Common myeloid progenitor, CD34-positive (primary cell): Measurements from ENCODE around the gene TSFM.

ENCODE experiments used
- CTCF ChIA-PET: fragments of 350-600 bp; sonication (Branson Sonifier 250); formaldehyde crosslinking; loops from one replicate; lab custom pipeline; 2021; ENCODE audit warnings: antibody characterized with exemption; lab: Charles Lee
- POLR2A ChIA-PET: fragments of 350-600 bp; sonication (Branson Sonifier 250); formaldehyde crosslinking; loops from one replicate; lab custom pipeline; 2021; ENCODE audit warnings: antibody characterized with exemption; lab: Charles Lee
- DNase-seq, 3 donors: peaks; one replicate each; pipeline versions ENCODE4 v3.0.0 to v3.0.0-alpha.2; 2013
- H3K27ac ChIP-seq, 2 experiments: 1 replicate in 1 of 2; 2 replicates in 1 of 2; pipeline ENCODE4 v1.7.0; 2013; ENCODE audit warnings: inconsistent platforms in 2 of 2, low read length in 2 of 2, mild to moderate bottlenecking in 2 of 2, low read depth in 1 of 2, moderate library complexity in 1 of 2; ENCODE audit not compliant: severe bottlenecking in 2 of 2, insufficient read depth in 1 of 2, poor library complexity in 1 of 2
- H3K27me3 ChIP-seq, 5 experiments: replicated peaks in 2 of 5; 1 replicate in 3 of 5; 2 replicates in 2 of 5; pipeline versions ENCODE4 v1.6.1 to v1.7.0; 2013; ENCODE audit warnings: low read length in 4 of 5, mild to moderate bottlenecking in 2 of 5, moderate library complexity in 2 of 5, inconsistent platforms in 1 of 5; ENCODE audit not compliant: insufficient read depth in 5 of 5, control insufficient read depth in 4 of 5
- H3K36me3 ChIP-seq, 4 experiments: 1 replicate in 2 of 4; 2 replicates in 2 of 4; pipeline versions ENCODE4 v1.6.1 to v1.7.0; 2013; ENCODE audit warnings: low read length in 3 of 4, control low read depth in 1 of 4, mild to moderate bottlenecking in 1 of 4; ENCODE audit not compliant: control insufficient read depth in 4 of 4, insufficient read depth in 4 of 4
- H3K4me1 ChIP-seq, 4 experiments: 1 replicate in 3 of 4; 2 replicates in 1 of 4; pipeline versions ENCODE4 v1.6.1 to v1.7.1; 2013; ENCODE audit warnings: low read length in 3 of 4, mild to moderate bottlenecking in 3 of 4, control low read depth in 1 of 4, inconsistent platforms in 1 of 4, moderate library complexity in 1 of 4; ENCODE audit not compliant: control insufficient read depth in 4 of 4, insufficient read depth in 4 of 4; ENCODE audit errors: control extremely low read depth in 1 of 4
- H3K4me3 ChIP-seq, 7 experiments: 1 replicate in 4 of 7; 2 replicates in 3 of 7; pipeline versions ENCODE4 v1.5.1 to v1.7.0; 2013; ENCODE audit warnings: mild to moderate bottlenecking in 7 of 7, low read length in 6 of 7, moderate library complexity in 6 of 7, inconsistent platforms in 2 of 7, low read depth in 2 of 7, control low read depth in 1 of 7; ENCODE audit not compliant: insufficient read depth in 4 of 7, control insufficient read depth in 1 of 7; ENCODE audit errors: extremely low read depth in 1 of 7
- H3K9me3 ChIP-seq, 5 experiments: 1 replicate in 4 of 5; 2 replicates in 1 of 5; pipeline versions ENCODE4 v1.6.1 to v1.7.1; 2013; ENCODE audit warnings: low read length in 4 of 5, mild to moderate bottlenecking in 2 of 5, inconsistent platforms in 1 of 5, low read depth in 1 of 5, moderate library complexity in 1 of 5; ENCODE audit not compliant: control insufficient read depth in 4 of 5, insufficient read depth in 2 of 5; ENCODE audit errors: control extremely low read depth in 1 of 5
- WGBS: methylation state at CpG from one replicate; pipeline ENCODE4 v1.1.5; 2013; ENCODE audit not compliant: insufficient coverage; 5-methylcytosine and 5-hydroxymethylcytosine counted together

Gene TSFM

DNA sequence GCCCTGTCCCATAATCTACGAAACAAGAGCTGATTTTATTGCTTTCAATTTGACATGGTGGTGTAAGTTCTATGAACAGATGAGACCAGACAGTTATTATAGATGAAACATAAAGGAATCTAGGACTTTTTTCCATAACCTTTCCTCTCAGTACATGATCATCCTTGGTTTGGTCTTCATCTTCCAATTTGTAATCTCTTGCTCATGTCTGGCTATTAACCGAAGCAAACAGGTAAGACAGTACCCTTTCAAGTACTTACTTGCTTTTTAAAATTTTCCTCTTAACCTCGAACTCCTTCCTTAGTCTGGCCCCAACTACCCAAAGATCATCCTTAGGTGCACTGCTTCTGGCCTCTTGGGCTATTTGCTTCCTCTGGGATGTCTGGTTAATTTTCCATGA lies 36.6 kb upstream of the TSFM start:
- H3K27ac ChIP-seq = peak overlapping the region in 1 of 2 experiments; percentile 98
- H3K27me3 ChIP-seq = no peaks in the 10 kb centered on the region
- peak overlapping the region in 3 of 7 experiments; percentile 79 to 99 (median 89) for H3K4me3 ChIP-seq
- ChIA-PET CTCF (interaction anchor here (0.7 to 2.1 kb wide), 2 partner anchors 10 kb away, joined by 3 to 9 read pairs; no protein-coding TSS in a partner anchor), POLR2A (no interaction called here)
- no peak for DNase-seq
- 87% methylated on average over 3 of the region's 3 CpGs for WGBS
- H3K36me3 ChIP-seq = peaks cover 2 to 44% (median 33%) of the 10 kb centered on the region in 4 experiments
- H3K4me1 ChIP-seq = peaks cover 14 to 45% (median 37%) of the 10 kb centered on the region in 4 experiments
- no peaks in the 10 kb centered on the region for H3K9me3 ChIP-seq

DNA sequence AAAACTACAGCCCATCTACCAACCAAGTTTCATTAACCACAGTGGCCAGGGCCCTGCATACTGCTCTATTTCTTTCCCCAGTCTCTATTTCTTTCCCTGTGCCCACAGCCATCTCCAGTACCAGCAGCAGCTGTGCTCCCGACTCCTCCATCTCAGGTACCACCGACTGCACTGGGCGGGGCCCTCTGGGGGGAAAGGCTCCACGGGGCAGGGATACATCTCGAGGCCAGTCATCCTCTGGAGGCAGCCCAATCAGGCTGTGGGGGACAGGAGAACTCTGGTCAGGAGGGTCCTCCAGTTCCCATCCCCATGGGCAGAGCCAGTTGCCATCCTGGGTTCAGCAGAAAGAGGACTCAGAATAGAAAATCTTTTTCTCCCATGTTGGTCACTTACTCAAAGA lies 33.5 kb upstream of the TSFM start:
- POLR2A ChIA-PET = no interaction called here
- Histone ChIP-seq H3K9me3 (no peaks in the 10 kb centered on the region), H3K4me1 (peaks cover 12 to 46% (median 39%) of the 10 kb centered on the region in 4 experiments), H3K27me3 (no peaks in the 10 kb centered on the region), H3K27ac (no peak overlapping the region), H3K36me3 (peaks cover 2 to 48% (median 33%) of the 10 kb centered on the region in 4 experiments), H3K4me3 (no peak overlapping the region)
- WGBS = 94% methylated on average over 5 of the region's 5 CpGs
- no peak for DNase-seq
- CTCF ChIA-PET = interaction anchor here (1.1 kb wide), 1 partner anchor 34 kb away, joined by 3 read pairs; the partner anchor contains the start of gene TSFM

DNA sequence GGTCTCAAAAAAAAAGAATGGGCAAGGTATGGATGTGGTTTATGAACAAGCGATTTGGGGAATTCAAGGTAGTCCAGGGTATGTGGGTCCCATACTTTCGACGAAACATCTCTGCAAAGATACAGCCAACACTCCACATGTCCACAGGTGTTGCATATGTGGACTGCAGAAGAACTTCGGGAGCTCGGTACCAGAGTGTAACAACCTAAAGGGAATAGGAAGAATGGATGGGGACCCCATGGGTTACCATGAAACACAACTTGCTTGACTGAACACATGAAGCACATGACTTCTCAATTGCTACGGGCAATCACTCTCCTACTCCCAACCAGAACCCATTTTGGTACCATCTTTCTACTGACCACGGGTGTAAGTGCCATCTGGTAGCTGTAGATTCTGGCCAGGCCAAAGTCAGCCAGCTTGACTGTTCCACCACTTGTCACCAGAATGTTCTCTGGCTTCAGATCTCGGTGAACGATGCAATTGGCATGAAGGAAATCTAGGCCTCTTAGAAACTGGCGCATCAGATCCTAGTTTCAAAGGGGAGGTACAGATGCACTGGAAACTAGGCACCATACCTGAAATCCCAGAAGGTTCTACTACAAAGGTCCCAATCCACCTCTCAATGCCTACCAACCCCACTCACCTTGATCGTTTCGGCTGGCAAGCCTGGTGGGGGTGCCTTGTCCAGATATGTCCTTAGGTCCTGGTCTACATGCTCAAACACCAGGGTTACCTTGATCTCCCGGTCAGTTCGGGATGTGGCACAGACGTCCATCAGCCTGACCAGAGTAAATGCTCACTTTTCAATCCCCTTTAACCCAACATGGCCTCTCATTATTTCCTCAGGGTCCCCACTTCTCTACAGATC lies 31.8 kb upstream of the TSFM start:
- Histone ChIP-seq H3K4me1 (peaks cover 14 to 43% (median 38%) of the 10 kb centered on the region in 4 experiments), H3K4me3 (peak overlapping the region in 5 of 7 experiments; percentile 74 to 92 (median 86)), H3K27me3 (peaks cover 0 to under 1% (median 0%) of the 10 kb centered on the region in 5 experiments), H3K9me3 (no peaks in the 10 kb centered on the region), H3K36me3 (peaks cover 2 to 48% (median 33%) of the 10 kb centered on the region in 4 experiments), H3K27ac (peak overlapping the region; percentile 72 to 92)
- DNase-seq = no peak
- ChIA-PET CTCF (interaction anchor here (0.6 to 1.7 kb wide), 3 partner anchors 9 to 126 kb away, joined by 3 to 6 read pairs (median 3); no protein-coding TSS in a partner anchor), POLR2A (no interaction called here)
- WGBS = 95% methylated on average over 11 of the region's 15 CpGs

DNA sequence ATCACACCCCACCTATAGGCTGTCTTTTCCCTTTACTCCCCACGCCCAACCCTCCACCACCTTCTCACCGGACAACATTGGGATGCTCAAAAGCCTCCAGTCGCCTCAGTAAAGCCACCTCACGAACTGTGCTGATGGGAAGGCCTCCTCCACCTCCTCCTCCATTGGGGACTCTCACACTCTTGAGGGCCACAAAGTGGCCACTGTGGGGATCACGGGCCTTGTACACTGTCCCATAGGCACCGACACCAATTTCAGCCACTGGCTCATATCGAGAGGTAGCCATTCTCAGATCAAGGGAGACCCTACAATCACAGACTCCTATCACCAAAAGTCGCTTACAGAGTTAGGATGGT lies 31.2 kb upstream of the TSFM start:
- Histone ChIP-seq H3K27me3 (peaks cover 0 to 4% (median 0%) of the 10 kb centered on the region in 5 experiments), H3K36me3 (peaks cover 2 to 44% (median 31%) of the 10 kb centered on the region in 4 experiments), H3K27ac (peak overlapping the region; percentile 72 to 92), H3K4me3 (peak overlapping the region; percentile 46 to 92 (median 83)), H3K9me3 (no peaks in the 10 kb centered on the region), H3K4me1 (peaks cover 16 to 47% (median 42%) of the 10 kb centered on the region in 4 experiments)
- POLR2A ChIA-PET = interaction anchor here (1.2 kb wide), 1 partner anchor 10 kb away, joined by 5 read pairs; no protein-coding TSS in a partner anchor
- WGBS = 15% methylated on average over 8 of the region's 8 CpGs
- DNase-seq = no peak
- CTCF ChIA-PET = interaction anchor here (0.8 to 1.3 kb wide), 2 partner anchors 12 to 131 kb away, joined by 3 read pairs; no protein-coding TSS in a partner anchor

DNA sequence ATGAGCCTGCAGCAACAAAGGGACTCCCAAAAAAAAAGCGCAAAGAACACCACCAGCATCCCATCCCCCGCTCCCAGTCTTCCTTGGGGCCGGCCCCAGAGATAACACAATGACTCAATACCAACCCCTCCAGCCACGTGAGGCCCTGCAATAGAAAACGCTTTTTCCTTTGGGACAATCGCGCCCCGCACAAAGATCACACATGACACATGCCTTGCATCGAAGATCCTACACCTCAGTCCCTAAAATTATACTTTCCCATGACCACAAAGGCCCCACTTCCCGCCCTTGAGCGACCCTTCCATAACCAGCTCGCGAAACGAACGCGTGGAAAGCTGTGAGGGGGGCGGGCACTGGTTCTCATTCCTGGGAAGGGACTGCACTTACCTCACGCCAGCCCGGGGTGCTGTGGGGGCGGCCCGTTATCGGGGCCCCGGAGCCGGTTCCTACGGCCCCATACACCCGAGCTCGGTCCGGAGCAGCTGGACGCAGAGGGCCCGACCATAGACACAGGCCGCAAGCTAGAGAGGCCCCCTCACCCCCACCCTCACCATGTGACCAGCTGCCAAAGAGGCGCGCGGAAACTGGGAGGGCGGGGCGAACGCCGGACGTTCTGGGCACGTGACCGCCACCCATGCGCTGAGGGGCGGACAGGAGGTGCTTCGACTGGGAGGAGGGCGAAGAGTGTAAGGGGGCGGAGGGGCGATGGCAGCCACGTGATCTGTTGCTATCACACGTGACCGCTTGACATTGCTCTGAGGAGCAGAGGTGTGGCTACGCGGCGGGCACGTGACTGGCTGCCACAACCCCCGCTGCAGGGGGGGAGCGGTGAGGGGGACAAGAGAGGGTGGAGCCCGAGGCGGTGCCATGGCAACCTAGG lies 30.6 kb upstream of the TSFM start, which contains the start of gene CDK4:
Gene CDK4, minus strand, starts transcription at position 523 of the 880 bp plus-strand sequence. CDS start 593 bp downstream, outside the sequence.
- DNase-seq = peak; percentile 100
- CTCF ChIA-PET = interaction anchor here (0.8 to 0.9 kb wide), 2 partner anchors 16 to 131 kb away, joined by 3 read pairs; no protein-coding TSS in a partner anchor
- no peaks in the 10 kb centered on the region for H3K9me3 ChIP-seq
- WGBS = 0% methylated on average over 42 of the region's 58 CpGs
- peaks cover 18 to 52% (median 48%) of the 10 kb centered on the region in 4 experiments for H3K4me1 ChIP-seq
- peak within 1 kb of the TSS; percentile 46 to 92 (median 83) for H3K4me3 ChIP-seq
- H3K27ac ChIP-seq = peak within 1 kb of the TSS; percentile 72 to 92
- peaks cover 0 to 4% (median 0%) of the 10 kb centered on the region in 5 experiments for H3K27me3 ChIP-seq
- POLR2A ChIA-PET = interaction anchor here (0.6 to 1.2 kb wide), 4 partner anchors 10 to 154 kb away, joined by 3 to 6 read pairs (median 4); partner anchors contain the start of genes EEF1AKMT3 and METTL1
- H3K36me3 ChIP-seq = peaks cover 2 to 37% (median 26%) of the 10 kb centered on the region in 4 experiments

DNA sequence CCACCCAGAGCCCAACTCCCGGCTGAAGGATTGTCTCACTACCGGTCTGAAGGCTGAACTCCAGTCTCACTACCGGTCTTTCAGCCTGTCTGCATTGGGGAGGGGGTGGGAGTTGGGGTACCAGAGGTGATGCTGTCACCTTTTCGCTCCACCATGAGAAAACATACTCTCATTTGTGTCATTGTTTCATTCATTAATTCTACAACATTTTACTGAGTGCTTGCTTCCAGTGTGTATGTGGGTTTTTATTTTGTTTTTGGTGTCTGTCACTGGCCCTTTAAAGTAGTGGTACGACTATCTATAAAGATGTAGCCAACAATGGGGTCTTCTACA lies 30.0 kb upstream of the TSFM start:
- H3K4me1 ChIP-seq = peaks cover 18 to 53% (median 48%) of the 10 kb centered on the region in 4 experiments
- WGBS = no CpG with 5 or more reads among the region's 5 CpGs

More for the DNA sequence above, 30.0 kb upstream of the TSFM start:
- Histone ChIP-seq H3K27me3 (peaks cover 0 to 4% (median 0%) of the 10 kb centered on the region in 5 experiments), H3K36me3 (peaks cover 2 to 33% (median 21%) of the 10 kb centered on the region in 4 experiments), H3K27ac (peak overlapping the region; percentile 52 to 81), H3K9me3 (no peaks in the 10 kb centered on the region), H3K4me3 (peak overlapping the region in 5 of 7 experiments; percentile 26 to 73 (median 35))
- ChIA-PET CTCF (interaction anchor here (0.9 kb wide), 1 partner anchor 15 kb away, joined by 3 read pairs; no protein-coding TSS in a partner anchor), POLR2A (interaction anchor here (1.2 kb wide), 1 partner anchor 11 kb away, joined by 5 read pairs; no protein-coding TSS in a partner anchor)
- no peak for DNase-seq
